ENCODE results near the gene TMEM114.

Gene TMEM114

DNA sequence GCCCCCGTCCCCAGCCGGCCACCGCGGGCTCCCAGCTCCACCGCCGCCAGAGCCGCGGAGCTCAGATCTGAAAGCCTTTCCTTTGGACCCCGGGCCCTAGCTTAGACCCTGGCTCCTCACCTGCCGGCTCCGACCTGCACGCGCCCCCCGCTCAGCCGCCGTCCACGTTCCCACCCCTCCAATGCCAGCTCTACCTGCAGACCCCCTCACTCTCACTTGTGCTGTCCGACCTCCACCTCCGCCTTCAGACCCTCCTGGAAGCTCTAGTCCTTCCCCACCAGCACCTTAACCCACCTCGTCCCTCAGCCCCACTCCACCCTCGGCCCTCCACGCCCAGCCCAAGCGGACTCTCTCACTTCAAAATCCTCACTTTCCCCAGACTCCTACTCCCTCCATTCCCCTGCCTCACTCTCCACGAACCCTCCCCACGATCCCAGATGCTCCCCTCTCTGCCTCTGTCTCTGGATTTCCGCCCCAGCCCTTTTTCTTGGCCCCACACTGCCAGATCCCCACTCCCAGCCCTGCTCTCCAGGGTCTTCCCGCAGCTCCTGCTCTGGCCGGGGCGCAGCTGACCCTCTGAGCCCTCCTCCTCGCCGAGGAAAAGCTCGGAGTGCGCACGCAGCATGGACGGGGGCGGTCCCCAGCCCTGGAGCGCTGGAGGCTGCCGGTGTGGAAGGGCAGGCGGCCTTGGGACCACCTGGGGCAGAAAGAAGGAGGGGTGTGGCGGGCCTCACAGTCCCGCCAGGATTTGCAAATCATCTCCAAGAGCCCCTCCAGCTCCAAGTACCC lies at the start of gene TMEM114:
Gene TMEM114, minus strand, starts transcription at position 612 of the 789 bp plus-strand sequence. CDS start 673 bp downstream, outside the sequence.
- DNase-seq (ENCODE audit: low read depth) = no peak
- H3K4me3 ChIP-seq (ENCODE audit: low read depth, low read length) = peak within 1 kb of the TSS; percentile 39

DNA sequence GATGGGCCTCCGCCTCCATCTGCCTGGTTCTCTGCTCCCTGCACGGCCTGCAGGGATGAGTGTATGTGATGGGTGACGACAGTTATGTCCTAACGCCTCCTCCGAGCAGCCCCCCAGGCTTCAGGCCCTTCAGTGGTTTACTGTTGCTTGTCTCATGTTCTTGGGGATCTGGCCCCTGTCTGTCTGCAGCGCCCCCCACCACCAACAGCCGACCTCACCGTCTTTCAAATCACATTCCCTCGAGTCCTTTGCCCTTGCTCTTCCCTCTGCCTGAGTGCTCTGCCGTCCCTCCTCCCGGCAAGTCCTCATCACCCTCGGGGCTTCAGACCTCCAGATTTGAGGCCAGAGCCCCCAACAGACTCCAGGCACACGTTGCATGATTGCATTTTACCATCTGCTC lies 49.4 kb upstream of the TMEM114 start:
- DNase-seq (ENCODE audit: low read depth) = no peak
- TF ChIP-seq, protein P1, sequence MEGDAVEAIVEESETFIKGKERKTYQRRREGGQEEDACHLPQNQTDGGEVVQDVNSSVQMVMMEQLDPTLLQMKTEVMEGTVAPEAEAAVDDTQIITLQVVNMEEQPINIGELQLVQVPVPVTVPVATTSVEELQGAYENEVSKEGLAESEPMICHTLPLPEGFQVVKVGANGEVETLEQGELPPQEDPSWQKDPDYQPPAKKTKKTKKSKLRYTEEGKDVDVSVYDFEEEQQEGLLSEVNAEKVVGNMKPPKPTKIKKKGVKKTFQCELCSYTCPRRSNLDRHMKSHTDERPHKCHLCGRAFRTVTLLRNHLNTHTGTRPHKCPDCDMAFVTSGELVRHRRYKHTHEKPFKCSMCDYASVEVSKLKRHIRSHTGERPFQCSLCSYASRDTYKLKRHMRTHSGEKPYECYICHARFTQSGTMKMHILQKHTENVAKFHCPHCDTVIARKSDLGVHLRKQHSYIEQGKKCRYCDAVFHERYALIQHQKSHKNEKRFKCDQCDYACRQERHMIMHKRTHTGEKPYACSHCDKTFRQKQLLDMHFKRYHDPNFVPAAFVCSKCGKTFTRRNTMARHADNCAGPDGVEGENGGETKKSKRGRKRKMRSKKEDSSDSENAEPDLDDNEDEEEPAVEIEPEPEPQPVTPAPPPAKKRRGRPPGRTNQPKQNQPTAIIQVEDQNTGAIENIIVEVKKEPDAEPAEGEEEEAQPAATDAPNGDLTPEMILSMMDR (conservative IDR thresholded peaks at IDR 0.05; ENCODE audit: low read depth, low read length) = no peak
- no peak overlapping the region for H3K4me3 ChIP-seq (ENCODE audit: low read depth, low read length)

More for the DNA sequence above, at the start of gene TMEM114:
- TF ChIP-seq, protein P1 (conservative IDR thresholded peaks at IDR 0.05; ENCODE audit: low read depth, low read length) = no peak

DNA sequence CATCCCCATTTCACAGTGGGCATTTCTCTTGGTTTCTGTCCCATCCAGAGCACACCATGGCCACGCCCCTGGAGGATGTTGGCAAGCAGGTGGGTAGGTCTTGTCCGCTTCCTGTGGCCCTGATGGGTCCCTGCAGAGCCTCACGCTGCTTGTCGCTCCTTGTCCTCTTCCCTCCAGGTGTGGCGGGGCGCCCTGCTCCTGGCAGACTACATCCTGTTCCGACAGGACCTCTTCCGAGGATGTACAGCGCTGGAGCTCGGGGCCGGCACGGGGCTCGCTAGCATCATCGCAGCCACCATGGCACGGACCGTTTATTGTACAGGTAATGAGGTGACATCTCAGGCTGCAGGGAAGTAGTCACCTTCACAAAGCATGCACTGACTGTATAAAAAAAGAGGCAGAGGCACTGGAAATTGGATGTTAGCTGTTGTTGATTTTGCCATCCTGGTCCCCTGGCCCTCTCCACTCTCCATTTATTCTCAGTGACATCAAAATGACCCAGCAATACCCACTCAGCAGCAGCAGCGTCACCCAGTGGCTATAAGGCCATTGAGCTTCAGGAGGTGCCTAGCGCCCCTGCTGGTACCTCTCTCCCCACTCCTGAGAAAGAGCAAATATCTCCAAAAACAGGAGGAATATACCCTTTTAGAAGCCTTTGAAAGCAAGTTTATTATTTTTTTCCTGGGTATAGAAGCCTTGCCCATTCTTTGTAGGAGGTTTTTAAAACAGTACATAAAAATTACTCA lies 44.9 kb upstream of the TMEM114 start:
- TF ChIP-seq, protein P1 (conservative IDR thresholded peaks at IDR 0.05; ENCODE audit: low read depth, low read length) = peak; percentile 98
- peak; percentile 75 for DNase-seq (ENCODE audit: low read depth)
- H3K4me3 ChIP-seq (ENCODE audit: low read depth, low read length) = no peak overlapping the region

DNA sequence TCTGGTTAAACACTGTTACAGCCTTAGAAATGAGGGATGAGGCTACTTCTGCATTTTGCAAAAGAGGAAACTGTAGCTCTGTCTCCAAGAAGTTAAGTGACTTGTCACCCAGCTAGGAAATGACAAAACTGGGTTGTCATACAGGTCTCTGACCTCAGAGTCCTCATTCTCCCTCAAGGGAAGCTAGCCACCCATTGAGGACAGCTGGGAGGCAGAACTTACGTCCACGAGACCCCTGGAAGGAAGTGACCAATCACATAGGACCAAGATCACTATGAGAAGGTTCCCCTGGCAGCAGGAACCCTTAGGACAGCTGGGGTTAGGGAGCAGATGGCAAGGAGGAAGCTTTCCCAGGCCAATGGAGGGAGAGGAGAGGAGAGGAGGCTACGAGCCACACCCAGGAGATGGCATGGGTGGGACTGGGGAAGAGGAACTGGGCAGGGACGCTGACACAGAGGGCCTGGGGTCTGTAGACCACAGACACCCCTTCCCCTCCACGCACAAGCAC lies 42.4 kb upstream of the TMEM114 start:
- DNase-seq (ENCODE audit: low read depth) = no peak
- H3K4me3 ChIP-seq (ENCODE audit: low read depth, low read length) = no peak overlapping the region
- TF ChIP-seq, protein P1 (conservative IDR thresholded peaks at IDR 0.05; ENCODE audit: low read depth, low read length) = no peak

DNA sequence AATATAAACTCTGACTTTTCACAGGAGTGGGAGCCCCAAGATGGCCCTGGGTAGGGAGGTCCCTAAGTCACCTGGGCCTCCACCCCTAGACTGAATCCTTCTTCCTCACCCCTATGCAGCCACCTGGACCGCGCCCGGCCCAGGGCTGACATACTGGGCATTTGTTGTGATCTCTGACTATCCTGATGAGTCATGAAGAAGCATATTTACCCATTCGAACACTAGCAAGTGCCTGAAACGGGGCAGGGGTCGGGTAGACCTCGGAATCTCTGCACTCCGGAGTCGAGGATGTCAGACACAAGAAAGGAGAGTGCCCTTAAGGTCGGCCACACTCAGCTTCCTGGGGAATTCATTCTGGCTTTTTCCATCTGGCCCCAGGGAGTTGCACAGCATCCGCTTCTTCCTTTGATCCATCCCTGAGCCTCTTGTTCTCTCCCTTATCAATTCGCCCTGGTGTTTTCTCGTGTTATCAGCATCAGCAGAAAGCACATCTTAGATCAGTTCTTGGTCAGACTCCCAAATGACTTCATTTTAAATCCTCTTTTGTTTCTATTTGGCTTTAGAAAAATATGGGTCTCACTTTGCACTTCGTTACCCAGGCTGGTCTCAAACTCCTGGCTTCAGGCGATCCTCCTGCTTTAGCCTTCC lies 41.6 kb upstream of the TMEM114 start:
- TF ChIP-seq, protein P1 (conservative IDR thresholded peaks at IDR 0.05; ENCODE audit: low read depth, low read length) = no peak
- no peak overlapping the region for H3K4me3 ChIP-seq (ENCODE audit: low read depth, low read length)
- DNase-seq (ENCODE audit: low read depth) = no peak

DNA sequence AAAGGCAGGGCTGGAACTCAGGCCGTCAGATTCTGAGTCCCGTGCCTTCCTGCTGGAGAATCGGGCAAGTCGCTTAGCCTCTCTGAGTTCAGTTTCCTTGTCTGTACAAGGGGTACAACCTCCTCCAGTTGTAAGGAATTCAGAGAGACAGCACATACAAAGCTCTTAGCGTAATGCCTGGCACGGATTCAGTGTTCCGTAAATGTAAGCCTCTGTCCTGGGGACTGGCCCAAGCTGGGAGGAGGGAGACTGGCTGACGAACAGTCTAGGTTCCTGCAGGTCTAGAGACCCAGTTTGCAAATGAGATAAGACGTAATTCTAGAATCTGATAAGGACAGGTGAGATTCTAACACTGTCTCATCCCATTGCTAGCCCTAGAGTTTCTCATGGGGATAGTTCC lies 41.1 kb upstream of the TMEM114 start:
- TF ChIP-seq, protein P1 (conservative IDR thresholded peaks at IDR 0.05; ENCODE audit: low read depth, low read length) = no peak
- no peak for DNase-seq (ENCODE audit: low read depth)
- no peak overlapping the region for H3K4me3 ChIP-seq (ENCODE audit: low read depth, low read length)

Data from choroid plexus epithelial cell (primary cell).